H1 (cell line): ENCODE data around the gene WDR93. TPM values are rescaled to one million over a fixed set of nuclear protein-coding genes. Genes with fewer than 3 reads are reported as not detected.

Experiments
- CHD1 ChIP-seq: IDR thresholded peaks from 2 replicates; pipeline ENCODE4 v1.6.1; 2012; ENCODE audit warnings: low read depth, low read length, improper control_type of control experiment
- EZH2 ChIP-seq: fragments of 200-600 bp; sonication (generic); IDR thresholded peaks from 2 replicates; pipeline ENCODE4 v1.7.1; 2012; ENCODE audit warnings: low read depth, mild to moderate bottlenecking, moderate library complexity, low read length, inconsistent platforms; ENCODE audit not compliant: severe bottlenecking
- POLR2A ChIP-seq, 2 experiments: IDR thresholded peaks; 1 replicate in 1 of 2; 2 replicates in 1 of 2; pipeline ENCODE4 v1.6.1; 2011; ENCODE audit warnings: low read depth in 2 of 2, low read length in 2 of 2, mild to moderate bottlenecking in 2 of 2; ENCODE audit errors: control extremely low read depth in 1 of 2
- RXRA ChIP-seq: IDR thresholded peaks from 2 replicates; pipeline ENCODE4 v1.6.1; 2011; ENCODE audit warnings: low read depth, mild to moderate bottlenecking, low read length, moderate library complexity; ENCODE audit not compliant: insufficient read depth
- polyA plus RNA-seq, 7 experiments: library from polyadenylated mRNA; depleted of rRNA in 3 of 7; stranded (reverse) in 5 of 7; unstranded in 2 of 7; fragments of >200 nt in 5 of 7; fragments of 200-250 nt in 2 of 7; gene quantifications; 1 replicate in 5 of 7; 2 replicates in 1 of 7; 4 replicates in 1 of 7; pipeline versions ENCODE4 v1.2.1 to v1.2.3, GENCODE V29; 2011 to 2013; ENCODE audit warnings: missing spikeins in 2 of 7, mixed read lengths in 2 of 7
- total RNA-seq: library from RNA; stranded (reverse); fragmentation: NEBNext Ultra II Directional; extraction: Animal tissue kit (Norgen Biotek cat#: 25700); gene quantifications from 2 replicates; pipeline ENCODE4 v1.2.1, GENCODE V29; 2021

The WDR93 gene
- total and polyA plus RNA-seq, 2 of the 8 experiments (the other 6 are each of a cell fraction or from before 2014, with no cell fraction given): 0.03 TPM; not detected in 1

DNA sequence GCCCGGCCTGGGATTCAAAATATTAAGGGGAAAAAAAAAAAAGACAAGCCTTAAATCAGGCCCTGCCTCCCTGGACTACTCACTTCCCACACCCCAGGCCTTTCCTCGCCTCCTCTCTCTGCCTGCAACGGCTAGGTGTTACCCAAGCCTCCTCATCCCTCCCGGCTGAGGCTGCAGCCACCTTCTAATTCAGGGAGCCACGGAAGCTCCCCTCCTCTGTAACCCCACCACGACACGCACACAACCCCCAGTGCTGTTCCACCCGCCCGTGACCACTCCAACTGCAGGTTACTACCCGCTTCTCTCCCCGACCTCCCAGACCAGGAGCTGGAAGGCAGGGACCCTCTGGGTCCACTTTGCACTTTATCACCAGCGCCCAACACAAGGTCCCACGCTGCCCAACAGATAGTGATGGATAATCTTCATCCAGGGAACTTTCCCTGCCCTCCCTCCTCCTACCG lies 36.3 kb upstream of the WDR93 start (continued):
- no peak for TF ChIP-seq CHD1
- no peak for TF ChIP-seq POLR2A (IDR thresholded peaks at IDR 0.05; ENCODE audit: control extremely low read depth in 1 of 2, low read depth in 2 of 2, low read length in 2 of 2)
- TF ChIP-seq EZH2: no peak
- TF ChIP-seq RXRA: no peak
